Measurements from ENCODE around the gene THAP8. TPM values are rescaled to one million over a fixed set of nuclear protein-coding genes. Genes with fewer than 3 reads are reported as not detected.

Gene THAP8
- total RNA-seq, 2 experiments from 2014 or later, result 1.1 to 1.2 TPM

Other genes starting within 250 kb of the THAP8 start
- gene PRODH2, start 241.4 kb downstream of the THAP8 start, total RNA-seq, result not detected
- gene NPHS1, start 201.8 kb downstream of the THAP8 start, total RNA-seq, result under 1 TPM in 1 of 2 experiments, not detected in 1; 0.05 TPM
- 1 to 10 TPM; 1.0 to 1.1 TPM for gene KIRREL2, start 197.4 kb downstream of the THAP8 start, total RNA-seq
- gene APLP1, start 185.7 kb downstream of the THAP8 start, total RNA-seq, result 1 to 10 TPM in 1 of 2 experiments, under 1 TPM in 1; 0.79 to 1.2 TPM
- 10 to 100 TPM; 56.2 to 56.4 TPM for gene NFKBID, start 153.7 kb downstream of the THAP8 start, total RNA-seq
- 10 to 100 TPM; 11.7 to 14.5 TPM for gene HCST, start 151.8 kb downstream of the THAP8 start, total RNA-seq
- not detected for gene TYROBP, start 146.0 kb downstream of the THAP8 start, total RNA-seq
- 1 to 10 TPM; 4.0 TPM for gene LRFN3, start 117.9 kb downstream of the THAP8 start, total RNA-seq
- gene SDHAF1, start 59.1 kb downstream of the THAP8 start, total RNA-seq, result 10 to 100 TPM; 13.1 to 13.8 TPM
- 1 to 10 TPM; 1.1 to 2.1 TPM for gene SYNE4, start 45.5 kb downstream of the THAP8 start, total RNA-seq
- 10 to 100 TPM; 36.9 to 37.8 TPM for gene ALKBH6, start 40.1 kb downstream of the THAP8 start, total RNA-seq
- under 1 TPM in 1 of 2 experiments, not detected in 1; 0.15 TPM for gene CLIP3, start 21.4 kb downstream of the THAP8 start, total RNA-seq
- 10 to 100 TPM; 23.7 to 25.6 TPM for gene WDR62, start 612 bp upstream of the THAP8 start, total RNA-seq
- gene OVOL3, start 56.9 kb upstream of the THAP8 start, total RNA-seq, result not detected
- 10 to 100 TPM; 86.8 to 87.4 TPM for gene POLR2I, start 60.6 kb upstream of the THAP8 start, total RNA-seq
- gene TBCB, start 61.2 kb upstream of the THAP8 start, total RNA-seq, result 100 to 1,000 TPM; 104 to 105 TPM
- gene CAPNS1, start 85.8 kb upstream of the THAP8 start, total RNA-seq, result 100 to 1,000 TPM; 301 to 307 TPM
- gene COX7A1, start 98.2 kb upstream of the THAP8 start, total RNA-seq, result not detected
- 1 to 10 TPM; 2.0 to 2.2 TPM for gene ZNF565, start 160.4 kb upstream of the THAP8 start, total RNA-seq
- 10 to 100 TPM; 78.2 to 79.2 TPM for gene ZNF146, start 160.8 kb upstream of the THAP8 start, total RNA-seq

Measured in activated naive CD4-positive, alpha-beta T cell treated with anti-CD3 and anti-CD28 coated beads for 36 hours (primary cell).